Measurements from ENCODE around the gene CALN1.

The CALN1 gene

DNA sequence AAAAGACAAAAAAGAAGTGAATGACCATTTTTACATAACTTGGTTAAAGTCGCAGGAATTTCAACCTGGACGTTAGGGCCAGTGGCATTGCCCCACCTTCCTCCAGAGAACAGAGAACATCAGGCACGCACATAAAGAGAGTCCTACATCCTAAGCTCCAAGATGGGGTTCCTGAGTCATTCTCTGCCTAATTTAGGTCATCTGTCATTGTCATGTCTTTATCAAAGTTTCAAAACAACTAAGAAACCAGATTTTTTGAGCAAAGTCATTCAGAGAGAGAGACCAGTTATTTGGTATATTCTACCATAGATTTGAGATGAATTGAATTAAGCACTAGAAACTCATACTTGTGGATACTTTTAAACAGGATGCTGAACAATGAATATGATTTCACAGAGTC, 241.7 kb downstream of the CALN1 start:
- no peak for DNase-seq

GRCh38 chr7:72163271-72163670, 248.9 kb downstream of the CALN1 start:
- DNase-seq = no peak

DNA sequence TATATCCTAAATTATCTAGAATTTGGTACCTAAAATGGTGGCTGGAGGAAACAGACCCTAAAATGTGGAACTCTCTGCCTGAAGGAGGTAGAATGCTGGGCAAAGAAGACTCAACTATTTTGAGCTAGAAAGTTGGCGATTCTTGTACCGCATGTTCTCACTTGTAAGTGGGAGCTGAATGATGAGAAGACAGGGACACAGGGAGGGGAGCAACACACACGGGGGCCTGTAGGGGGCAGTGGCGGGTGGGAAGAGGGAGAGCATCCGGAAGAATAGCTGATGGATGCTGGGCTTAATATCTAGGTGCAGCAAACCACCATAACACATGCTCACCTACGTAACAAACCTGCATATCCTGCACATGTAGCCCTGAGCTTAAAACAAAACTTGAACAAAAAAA, 250.6 kb downstream of the CALN1 start:
- DNase-seq = no peak

DNA sequence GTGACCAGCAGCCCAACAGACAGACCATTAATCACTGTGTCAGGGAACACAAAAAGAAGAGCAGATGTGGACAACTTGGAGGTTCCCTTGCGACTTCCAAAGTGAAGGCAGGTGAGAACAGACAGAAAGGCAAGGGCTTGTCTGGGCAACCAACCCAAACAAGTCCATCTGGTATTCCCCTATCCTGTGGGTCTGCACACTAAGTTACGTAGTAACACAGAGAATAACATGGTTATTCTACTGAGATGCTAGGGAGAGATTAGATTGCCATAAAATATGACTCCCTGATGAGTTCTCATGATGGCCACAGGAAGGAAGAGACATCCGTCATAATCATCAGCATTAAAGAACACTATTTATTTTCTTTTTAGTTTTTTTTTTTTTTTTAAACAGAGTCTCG, 252.2 kb downstream of the CALN1 start:
- no peak for DNase-seq

DNA sequence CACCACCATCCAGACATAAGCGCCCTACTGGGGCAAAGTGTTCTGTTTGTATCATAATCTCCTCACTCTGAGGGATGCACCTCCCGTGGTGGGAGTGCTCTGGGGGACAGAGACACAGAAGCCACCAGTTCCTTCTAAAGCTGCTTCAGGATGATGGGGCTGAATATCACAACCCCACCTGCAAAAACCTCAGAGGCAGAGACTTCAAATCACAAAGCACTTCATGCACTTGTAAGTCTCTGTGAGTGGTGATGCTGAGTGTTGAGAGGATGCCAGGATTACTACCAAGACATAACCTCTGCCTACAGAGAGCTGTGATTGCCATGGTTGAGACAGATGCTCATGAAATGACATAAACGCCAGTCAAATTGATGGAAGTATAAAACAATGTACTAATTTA, 255.5 kb downstream of the CALN1 start:
- no peak for DNase-seq

DNA sequence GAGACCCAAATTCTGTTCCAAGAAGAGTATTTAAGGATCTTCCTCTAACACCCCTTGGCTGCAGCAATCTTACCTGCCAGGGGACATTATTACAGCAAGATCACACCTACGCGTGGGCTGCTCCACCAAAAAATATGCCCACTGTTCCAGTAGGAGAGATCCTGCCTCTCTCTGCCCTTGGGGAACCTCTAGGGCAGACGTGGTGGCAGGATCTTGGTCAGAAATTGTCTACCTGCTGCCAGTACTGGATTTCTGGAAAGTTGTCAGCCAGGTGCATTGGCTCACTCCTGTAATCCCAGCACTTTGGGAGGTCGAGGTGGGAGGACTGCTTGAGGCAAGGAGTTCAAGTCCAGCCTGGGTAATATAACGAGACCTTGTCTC, 259.0 kb downstream of the CALN1 start:
- no peak for DNase-seq

DNA sequence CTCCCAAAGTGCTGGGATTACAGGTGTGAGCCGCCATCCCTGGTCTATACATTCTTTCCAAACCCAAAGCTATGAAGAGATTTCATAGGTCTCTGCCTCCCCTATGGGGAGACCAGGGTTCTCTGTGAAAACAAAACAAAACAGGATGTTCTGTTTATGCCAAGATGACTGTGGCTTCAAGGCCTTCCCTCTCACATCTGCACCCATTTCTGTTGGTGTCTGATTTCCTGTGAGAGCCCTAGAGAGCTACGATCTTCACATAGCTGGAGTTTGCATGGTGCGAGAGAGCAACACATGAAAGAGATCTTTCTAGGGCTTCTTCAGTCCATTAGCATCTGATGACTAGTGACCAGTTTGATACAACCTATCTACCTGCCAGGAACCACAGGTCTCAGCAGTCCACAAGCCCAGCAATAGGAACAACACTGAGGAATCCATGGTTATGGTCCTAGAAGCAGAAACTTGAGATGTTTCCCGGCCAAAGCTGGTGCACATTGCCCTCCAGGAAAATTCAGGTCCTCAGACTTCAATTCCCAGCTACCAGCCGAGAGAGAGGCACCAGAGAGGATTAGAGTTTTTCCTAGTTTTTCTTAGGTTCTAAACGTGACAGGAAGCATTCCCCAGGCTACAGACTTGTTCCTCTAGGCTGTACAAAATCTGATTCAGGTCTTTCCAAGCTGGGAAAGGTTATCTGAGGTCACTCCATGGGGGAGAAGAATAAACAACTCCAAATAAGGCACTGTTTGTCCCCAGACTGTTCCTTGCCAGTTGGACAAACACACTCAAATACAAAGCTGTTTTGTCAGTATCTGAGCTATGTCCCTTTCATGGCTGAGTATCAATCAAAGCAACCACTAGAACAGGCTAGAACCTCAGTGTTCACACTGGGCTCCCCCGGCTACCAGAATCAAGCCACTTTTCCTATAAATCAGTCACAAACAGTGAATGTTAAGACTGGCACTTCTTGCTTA, 259.7 kb downstream of the CALN1 start:
- DNase-seq = no peak

GRCh38 chr7:72140566-72140965, 271.6 kb downstream of the CALN1 start:
- DNase-seq = no peak

DNA sequence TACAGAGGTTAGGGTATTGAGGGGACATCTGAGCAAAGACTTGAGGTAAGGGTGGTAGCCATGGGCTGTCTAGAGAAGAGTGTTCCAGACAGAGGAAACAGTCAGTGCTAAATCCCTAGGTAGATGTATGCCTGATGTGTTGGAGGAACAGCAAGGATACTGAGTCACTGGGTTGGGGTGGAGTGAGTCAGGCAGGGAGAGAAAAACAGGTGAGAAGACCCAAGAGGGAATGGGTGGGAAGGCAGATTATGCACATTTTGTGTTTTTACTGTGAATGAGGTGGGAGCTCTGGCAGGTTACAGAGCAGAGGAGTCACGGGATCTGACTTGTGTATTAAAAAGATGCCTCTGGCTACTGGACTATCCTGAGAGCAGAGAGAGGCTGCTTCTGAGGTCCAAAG, 285.0 kb downstream of the CALN1 start:
- no peak for DNase-seq

- DNase-seq = no peak
These were observed 288.2 kb downstream of the CALN1 start for GRCh38 chr7:72123913-72124312.

DNA sequence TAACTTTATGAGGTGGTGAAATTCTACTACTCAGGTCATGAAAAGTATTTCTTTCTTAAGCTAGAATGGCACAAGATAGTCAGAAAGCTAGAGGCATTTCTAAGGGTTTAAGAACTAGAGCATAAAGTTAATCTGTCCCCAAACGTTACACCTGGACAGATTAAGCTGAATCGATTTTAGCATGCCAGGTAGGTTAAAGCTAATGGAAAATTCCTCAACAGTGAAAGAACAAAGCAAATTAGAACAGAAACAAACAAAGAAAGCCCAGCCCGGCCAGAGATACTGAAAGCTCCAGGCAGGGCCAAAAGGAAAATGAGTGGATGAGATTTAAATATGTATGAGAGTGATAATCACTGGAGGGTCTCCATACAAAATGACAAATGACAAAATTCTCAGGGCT, 293.8 kb downstream of the CALN1 start:
- no peak for DNase-seq

DNA sequence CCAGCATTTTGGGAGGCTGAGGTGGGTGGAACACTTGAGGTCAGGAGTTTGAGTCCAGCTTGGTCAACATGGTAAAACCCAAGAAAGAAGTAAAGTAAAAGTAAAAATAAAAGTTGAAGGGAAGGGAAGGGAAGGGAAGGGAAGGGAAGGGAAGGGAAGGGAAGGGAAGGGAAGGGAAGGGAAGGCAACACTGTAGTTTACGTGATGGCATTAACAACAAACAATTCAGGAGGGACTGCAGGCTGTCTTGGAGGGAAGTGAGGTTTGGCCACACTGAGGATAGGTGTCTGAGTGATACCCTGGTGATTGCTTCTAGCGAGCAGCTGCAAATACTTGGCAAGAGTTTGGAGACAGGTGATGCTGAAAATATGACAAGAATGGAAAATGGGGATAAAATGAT, 298.0 kb downstream of the CALN1 start:
- DNase-seq = no peak

DNA sequence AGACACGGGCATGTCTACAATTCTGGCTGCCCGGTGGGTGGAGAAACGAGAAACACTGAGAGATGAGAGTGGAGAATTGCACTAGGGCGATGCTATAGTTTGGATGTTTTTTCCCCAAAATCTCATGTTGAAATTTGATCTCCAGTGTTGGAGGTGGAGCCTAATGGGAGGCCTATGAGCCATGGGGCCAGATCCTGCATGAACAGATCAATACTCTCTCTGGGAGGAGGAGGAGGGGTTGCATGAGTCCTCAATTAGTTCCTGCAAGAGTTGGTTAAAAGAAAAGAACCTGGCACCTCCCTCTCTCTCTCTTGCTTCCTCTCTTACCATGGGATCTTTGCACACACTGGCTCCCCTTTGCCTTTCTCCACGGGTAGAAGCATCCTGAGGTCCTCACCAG, 299.1 kb downstream of the CALN1 start:
- no peak for DNase-seq

DNA sequence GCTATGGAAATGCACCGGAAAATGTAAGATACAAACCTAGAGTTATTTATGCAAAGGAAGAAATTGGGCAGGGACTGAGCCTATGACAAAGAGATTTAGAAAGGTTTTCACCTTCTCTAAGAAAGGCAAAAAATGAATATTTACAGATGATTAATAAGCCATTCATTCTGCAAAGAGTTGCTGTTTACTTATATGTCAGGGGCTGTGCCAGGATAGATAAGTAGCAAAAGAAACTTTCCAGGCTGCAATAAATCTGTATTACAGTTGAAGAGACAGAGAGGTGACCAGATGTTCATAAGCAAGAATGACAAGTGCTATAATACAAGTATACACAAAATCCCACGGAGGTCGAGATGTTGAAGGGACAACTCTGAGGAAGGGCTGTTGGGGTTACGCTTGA, 299.6 kb downstream of the CALN1 start:
- DNase-seq = no peak

DNA sequence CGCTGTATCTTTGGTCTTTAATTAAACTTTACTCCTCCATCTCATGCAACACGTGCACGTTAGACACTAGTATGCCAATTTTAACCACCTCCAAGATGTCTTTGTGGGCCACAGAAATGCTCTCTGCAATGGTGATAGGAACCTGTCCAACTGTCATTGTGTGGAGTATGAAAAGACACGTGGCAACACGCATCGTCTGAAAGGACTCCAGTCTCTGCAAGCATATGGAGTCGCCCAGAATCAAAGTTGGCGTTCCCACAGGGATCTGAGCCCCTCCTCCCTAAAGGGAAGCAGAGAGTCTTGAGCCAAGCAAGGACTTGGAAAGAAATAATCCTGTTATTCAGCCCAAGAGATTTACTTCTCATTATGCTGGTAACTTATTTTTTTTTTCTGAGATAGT, 301.1 kb downstream of the CALN1 start:
- no peak for DNase-seq

DNA sequence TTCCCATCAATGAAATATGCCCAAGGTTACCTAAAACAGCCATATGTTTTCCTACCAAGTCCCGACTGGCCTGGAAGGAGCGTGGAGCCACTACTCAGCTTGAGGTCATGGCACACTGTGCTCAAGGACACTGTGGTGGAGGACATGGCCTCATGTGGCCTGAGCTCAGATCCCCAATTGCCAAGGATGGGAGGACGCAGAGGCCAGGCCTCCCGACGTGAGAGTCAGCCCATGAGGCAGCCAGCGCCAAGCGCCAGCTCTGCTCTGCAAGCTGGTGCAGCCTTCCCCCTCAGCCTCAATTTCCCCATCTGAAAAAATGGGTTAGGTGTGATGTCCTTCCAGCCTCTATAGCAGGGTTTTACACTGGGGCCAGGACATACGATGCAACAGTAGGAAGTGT, 302.6 kb downstream of the CALN1 start:
- DNase-seq = no peak

DNA sequence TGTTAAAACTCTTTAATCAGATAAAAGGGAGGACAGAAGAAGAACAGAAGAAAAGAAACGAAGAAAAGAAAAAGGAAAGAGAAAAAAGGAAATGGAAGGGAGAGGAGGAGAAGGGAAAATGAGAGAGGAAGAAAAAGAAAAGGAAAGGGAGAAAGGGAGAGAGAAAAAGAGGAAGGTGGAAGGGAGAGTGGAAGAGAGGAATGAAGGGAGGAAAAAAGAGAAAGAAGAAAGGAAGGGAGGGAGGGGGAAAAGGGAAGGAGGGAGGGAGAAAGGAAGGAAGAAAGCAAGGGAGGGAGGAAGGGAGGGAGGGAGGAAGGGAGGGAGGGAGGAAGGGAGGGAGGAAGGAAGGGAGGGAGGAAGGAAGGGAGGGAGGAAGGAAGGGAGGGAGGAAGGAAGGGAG, 305.7 kb downstream of the CALN1 start:
- no peak for DNase-seq

DNA sequence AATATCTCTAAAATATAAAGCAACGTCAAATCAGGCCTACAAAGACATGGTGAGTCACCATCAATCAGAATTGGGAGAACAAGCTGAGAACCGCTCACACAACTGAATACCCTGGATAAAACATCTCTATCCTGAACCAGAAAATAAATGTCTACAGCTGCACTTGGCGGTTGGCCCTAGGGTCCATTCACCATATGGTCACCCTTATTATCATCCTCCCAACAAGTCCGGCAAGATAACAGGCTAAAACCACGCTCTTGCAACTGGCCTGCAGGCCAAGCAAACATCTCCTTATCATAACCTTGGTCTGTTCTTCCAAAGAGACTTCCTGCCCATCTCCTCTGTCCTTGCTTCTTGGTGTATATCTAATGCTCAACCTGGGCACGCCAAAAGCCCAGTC, 310.7 kb downstream of the CALN1 start:
- DNase-seq = no peak

DNA sequence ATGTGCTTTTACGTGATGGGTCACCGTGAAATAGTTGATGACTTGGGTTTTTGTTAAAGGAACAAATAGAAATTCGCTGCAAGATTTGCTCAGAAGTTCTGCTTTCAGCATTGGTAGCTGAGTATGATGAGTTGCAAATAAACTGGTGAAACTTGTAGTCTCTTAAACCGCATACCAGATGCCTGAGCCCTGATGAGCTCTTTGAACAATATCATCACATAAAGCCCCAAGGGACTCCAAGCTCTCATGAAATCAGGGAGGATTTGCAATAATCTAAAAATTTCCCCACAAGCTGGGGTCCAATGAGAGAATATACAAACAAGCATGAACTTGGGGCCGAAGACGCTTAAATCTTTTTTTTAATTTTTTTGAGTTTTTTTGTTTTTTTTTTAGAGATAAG, 312.4 kb downstream of the CALN1 start:
- no peak for DNase-seq

GRCh38 chr7:72098807-72099580, 313.1 kb downstream of the CALN1 start:
- DNase-seq = no peak

DNA sequence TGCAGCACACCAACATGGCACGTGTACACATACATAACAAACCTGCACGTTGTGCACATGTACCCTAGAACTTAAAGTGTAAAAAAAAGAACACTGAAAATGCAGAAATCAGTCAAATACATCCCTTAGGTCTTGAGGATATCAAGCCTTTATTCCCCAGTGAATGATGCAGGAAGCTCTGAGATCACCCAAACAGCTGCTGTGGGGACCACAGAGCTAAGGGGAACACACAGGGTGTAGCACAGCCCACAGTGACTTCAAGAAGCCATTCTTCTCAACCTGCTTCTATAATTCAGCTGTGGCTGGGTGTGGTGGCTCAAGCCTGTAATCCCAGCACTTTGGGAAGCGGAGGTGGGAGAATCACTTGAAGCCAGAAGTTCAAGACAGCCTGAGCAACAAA, 314.9 kb downstream of the CALN1 start:
- no peak for DNase-seq

DNA sequence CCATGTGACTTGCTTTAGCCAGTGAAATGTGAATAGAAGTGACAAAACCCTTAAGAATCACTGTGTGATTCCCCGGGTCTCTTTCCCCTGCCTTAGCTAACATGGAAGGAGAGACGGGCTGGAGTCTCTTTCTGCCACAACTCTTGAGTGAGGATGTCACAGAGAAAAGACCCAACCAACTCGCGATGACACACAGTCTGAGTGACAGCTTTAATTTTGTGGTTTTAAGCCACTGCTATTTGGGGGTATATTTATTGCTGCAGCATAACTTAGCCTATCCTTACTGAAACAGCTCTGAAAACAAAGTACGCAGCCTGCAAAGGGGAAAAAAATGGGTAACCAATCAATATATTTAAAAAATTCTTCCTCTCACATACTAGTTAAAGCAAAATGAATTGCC, 319.4 kb downstream of the CALN1 start:
- no peak for DNase-seq

DNA sequence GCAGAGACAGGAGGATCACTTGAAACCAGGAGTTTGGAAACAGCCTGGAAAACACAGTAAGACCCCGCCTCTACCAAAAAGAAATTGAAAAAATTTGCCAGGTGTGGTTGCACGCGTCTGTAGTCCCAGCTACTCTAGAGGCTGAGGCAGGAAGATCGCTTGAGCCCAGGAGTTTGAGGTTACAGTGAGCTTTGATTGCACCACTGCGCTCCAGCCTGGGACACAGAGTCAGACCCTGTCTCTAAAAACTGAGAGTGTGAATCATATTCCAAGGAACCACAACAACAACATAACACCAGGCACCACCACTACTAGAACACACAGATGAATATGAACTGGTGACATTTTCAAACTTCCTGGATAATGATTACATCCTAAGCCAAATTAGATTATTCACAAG, 324.2 kb downstream of the CALN1 start:
- no peak for DNase-seq

DNA sequence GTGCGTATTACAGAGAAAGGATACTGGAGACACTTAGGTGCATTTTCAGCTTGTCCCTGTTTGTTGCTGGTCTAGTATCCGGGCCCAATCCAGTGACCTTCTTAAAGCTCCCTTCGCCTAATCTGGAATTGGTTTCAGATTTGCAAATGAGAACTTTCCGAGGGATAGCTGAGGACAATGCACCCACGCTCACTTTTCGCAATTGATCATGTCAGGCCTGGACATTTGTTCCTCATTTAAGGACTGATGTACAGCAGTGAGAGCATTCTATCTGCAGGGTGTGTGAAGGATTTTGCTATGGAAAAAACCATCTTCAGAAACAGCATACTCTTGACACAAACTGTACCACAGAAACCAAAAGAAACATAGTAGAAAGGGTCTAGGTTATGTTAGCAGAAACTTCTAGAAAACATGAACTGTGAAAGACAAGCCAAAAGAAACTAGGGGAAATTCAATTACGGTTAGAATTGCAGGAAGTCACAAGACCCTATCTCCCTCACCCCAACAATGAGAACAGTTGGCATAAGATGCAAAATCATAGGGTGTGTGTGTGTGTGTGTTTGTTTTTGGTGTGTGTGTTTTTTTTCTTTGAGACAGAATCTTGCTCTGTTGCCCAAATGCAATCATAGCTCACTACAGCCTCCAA, 331.1 kb downstream of the CALN1 start:
- no peak for DNase-seq

All from activated CD4-positive, alpha-beta T cell treated with anti-CD3 and anti-CD28 coated beads, Interleukin-2, amount 50 U/mL, for 1 hour (primary cell).